ENCODE data around the gene MED12L.

MED12L gene

GRCh38 chr3:151213881-151214280 lies 128.4 kb downstream of the MED12L start:
- DNase-seq (ENCODE audit: low read depth) = no peak
- no peak for TF ChIP-seq CTCF (IDR thresholded peaks at IDR 0.05; ENCODE audit: insufficient read depth, low read depth, low read length, missing control alignments)
- no peak overlapping the region for H3K4me3 ChIP-seq (ENCODE audit: low read length)

GRCh38 chr3:151214459-151214858 lies 129.0 kb downstream of the MED12L start:
- H3K4me3 ChIP-seq (ENCODE audit: low read length) = no peak overlapping the region
- peak; percentile 9 for TF ChIP-seq CTCF (IDR thresholded peaks at IDR 0.05; ENCODE audit: insufficient read depth, low read depth, low read length, missing control alignments)
- no peak for DNase-seq (ENCODE audit: low read depth)

GRCh38 chr3:151216641-151217607 lies 131.5 kb downstream of the MED12L start:
- no peak overlapping the region for H3K4me3 ChIP-seq (ENCODE audit: low read length)
- TF ChIP-seq CTCF (IDR thresholded peaks at IDR 0.05; ENCODE audit: insufficient read depth, low read depth, low read length, missing control alignments) = no peak
- no peak for DNase-seq (ENCODE audit: low read depth)

GRCh38 chr3:151218136-151218535 lies 132.7 kb downstream of the MED12L start:
- no peak for DNase-seq (ENCODE audit: low read depth)

GRCh38 chr3:151219056-151219455 lies 133.6 kb downstream of the MED12L start:
- no peak for TF ChIP-seq CTCF (IDR thresholded peaks at IDR 0.05; ENCODE audit: insufficient read depth, low read depth, low read length, missing control alignments)
- DNase-seq (ENCODE audit: low read depth) = peak; percentile 90

More at GRCh38 chr3:151218136-151218535, 132.7 kb downstream of the MED12L start:
- no peak for TF ChIP-seq CTCF (IDR thresholded peaks at IDR 0.05; ENCODE audit: insufficient read depth, low read depth, low read length, missing control alignments)
- no peak overlapping the region for H3K4me3 ChIP-seq (ENCODE audit: low read length)

GRCh38 chr3:151224268-151224866 lies 138.9 kb downstream of the MED12L start:
- DNase-seq (ENCODE audit: low read depth) = no peak
- TF ChIP-seq CTCF (IDR thresholded peaks at IDR 0.05; ENCODE audit: insufficient read depth, low read depth, low read length, missing control alignments) = no peak
- H3K4me3 ChIP-seq (ENCODE audit: low read length) = no peak overlapping the region

More at GRCh38 chr3:151219056-151219455, 133.6 kb downstream of the MED12L start:
- no peak overlapping the region for H3K4me3 ChIP-seq (ENCODE audit: low read length)

Data from epithelial cell of esophagus (primary cell).